GM18870 (cell line): ENCODE measurements around the gene ATP13A3.
A peak's percentile ranks its signal among the peaks of the same experiment; 100 is the strongest.
"Not testable (repeated sequence)": the region's sequence is repeated elsewhere in the genome, so short reads cannot be mapped to it uniquely, and the experiment has no call there.

ENCODE experiments used
- ATAC-seq: cut with Tn5 transposase; IDR thresholded peaks from one replicate; pipeline ENCODE4 v1.9.1; 2021; ENCODE audit warnings: moderate library complexity; ENCODE audit not compliant: unreplicated experiment

The ATP13A3 gene

DNA sequence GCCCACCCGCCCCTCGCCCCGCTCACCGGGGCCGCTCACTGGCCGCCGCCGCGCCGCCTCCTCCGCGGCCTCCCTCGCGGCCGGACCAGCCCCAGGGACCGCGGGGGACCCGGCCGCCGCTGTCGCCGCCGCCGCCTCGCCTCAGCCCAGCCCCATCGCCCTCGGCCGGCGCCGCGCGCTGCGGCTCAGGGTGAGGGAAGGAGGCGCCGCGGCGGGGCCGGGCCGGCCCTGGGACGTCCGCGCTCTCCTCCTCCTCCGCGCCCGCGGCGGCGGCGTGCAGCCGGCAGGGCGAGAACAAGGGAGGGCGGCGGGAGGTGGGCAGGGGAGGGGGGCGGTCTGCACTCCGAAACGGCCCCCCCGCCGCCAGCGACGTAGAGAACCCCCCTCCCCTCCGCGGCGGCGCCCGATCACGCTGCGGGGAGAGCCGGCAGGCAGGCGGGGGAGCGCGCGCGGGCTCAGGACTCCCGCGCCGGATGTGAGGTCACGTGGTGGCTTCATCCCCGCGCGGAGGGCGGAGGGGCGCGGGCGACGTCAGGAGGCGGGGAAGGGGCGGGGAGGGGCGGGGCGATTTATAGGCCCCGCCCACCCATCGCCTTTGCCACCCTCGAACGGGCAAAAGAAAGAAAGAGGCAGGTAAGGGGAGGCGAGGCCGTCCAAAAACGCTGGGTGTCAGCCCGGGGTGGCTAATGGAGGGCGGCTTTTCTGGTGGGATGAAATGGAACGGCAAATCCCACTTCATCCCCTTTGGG is at the start of gene ATP13A3:
TSS of gene ATP13A3 (minus strand) at position 463 of the 749 bp plus-strand sequence. CDS start 24,812 bp downstream, outside the sequence.
- peak; percentile 38 for ATAC-seq

DNA sequence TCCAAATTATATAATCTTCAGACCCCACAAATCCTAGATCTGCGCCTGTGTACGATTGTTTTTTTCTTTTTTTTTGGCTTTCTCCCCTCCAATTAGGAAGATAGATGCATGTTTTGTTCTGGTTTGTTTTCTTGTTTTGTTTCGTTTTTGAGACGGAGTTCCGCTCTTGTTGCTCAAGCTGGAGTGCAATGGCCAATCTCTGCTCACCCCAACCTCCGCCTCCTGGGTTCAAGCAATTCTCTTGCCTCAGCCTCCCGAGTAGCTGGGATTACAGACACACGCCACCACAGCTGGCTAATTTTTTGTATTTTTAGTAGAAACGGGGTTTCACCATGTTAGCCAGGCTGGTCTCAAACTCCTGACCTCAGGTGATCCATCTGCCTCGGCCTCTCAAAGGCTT is 48.4 kb upstream of the ATP13A3 start:
- not testable (repeated sequence) for ATAC-seq

DNA sequence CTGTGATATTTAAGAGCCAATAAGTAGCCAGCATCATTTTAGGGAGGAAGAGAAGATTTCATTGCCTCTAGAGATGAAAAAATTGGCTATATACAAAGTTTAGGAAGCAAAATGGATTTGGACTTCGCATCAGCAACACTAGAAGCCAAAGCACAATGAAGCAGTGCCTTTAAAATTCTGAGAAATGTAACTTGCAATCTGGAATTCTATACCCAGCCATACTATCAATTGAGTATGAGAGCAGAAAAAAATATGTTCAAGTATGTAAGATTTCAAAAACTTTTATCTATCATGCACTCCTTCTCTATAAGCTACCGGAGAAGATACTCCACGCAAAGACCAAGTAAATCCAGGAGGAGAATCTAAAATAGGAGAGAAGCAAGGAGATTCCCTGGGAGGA is 47.4 kb upstream of the ATP13A3 start:
- no peak for ATAC-seq

DNA sequence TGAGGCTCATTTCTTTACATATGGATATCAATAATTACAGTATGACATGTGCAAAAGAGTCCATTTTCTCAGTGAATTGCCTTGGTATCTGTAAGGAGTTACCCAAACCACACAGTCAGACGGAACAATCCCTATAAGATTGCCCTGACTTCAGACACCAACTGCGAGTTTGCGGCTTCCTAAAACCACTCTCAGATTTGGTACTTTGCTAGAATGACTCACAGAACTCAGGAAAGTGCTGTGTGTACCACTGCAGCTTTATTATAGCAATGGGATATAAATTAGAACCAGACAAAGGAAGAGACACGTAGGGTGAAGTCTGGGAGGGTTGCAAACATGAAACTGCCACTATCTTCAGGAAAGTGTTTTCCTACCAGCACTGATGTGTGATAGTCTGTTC is 45.8 kb upstream of the ATP13A3 start:
- no peak for ATAC-seq

GRCh38 chr3:194527726-194528125 is 40.9 kb upstream of the ATP13A3 start:
- ATAC-seq, result no peak

DNA sequence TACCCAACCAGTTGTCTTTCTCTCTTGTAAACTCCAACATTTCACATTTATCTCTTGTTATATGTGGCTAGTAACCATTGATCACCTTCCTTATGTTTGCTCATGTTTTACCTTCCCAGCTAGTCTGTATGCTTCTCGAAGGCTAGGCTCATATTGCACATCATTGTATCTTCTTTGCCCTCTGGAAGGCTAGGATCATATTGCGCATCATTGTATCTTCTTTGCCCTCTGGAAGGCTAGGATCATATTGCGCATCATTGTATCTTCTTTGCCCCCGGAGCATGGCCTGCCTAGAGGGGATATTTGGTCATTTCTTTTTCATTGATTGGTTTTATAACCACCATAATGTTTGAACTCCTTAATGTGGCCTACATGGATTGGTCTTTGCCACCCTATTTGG is 39.4 kb upstream of the ATP13A3 start:
- ATAC-seq, result no peak

DNA sequence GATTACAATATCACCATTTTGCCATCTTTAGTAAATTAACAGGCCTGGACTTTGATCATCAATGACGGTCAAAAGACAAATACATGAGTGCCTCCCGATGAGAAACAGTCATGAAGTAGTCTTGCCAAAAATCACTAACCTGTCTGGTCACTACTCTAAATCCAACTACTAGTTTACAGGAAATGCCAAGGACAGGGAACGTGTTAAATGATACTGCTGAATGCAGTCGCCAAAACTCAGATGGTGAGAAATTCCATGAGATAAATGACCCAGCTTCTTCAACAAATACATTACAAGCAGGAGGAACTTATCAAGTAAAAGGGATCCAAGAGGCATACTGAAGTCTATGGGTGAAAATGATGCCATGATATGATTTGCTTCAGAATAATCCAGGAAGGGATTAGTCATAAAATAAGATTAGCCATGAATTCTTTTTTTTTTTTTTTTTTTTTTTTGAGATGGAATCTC is 35.8 kb upstream of the ATP13A3 start:
- ATAC-seq, result no peak

DNA sequence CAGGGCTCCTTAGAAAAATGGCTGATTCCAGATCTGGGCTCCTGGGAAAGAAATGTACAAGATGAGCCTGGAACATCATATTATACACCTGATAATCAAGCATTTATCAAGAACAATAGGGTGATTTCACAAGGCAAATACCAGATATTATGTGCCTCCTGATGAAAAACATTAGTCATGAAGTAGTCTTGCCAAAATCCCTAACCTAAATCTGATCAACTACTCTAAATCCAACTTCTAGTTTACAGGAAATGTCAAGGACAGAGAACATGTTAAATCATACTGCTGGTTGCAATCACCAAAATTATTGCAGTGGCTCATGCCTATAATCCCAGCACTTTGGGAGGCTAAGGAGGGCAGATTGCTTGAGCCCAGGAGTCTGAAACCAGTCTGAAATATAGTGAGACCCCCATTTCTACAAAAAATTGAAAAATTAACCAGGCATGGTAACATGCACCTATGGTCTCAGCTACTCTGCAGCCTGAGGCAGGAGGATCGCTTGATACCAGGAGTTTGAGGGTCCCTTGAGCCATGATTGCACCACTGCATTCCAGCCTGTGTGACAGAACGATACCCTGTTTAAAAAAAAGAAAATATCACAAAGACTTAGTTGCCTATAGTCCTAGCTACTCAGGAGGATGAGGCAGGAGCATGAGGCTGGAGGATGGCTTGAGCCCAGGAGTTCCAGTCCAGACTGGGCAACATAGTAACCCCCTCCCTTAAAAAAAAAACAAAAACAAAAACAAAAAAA is 34.9 kb upstream of the ATP13A3 start:
- no peak for ATAC-seq

- not testable (repeated sequence) for ATAC-seq
These were observed 33.9 kb upstream of the ATP13A3 start for GRCh38 chr3:194520682-194521162.

DNA sequence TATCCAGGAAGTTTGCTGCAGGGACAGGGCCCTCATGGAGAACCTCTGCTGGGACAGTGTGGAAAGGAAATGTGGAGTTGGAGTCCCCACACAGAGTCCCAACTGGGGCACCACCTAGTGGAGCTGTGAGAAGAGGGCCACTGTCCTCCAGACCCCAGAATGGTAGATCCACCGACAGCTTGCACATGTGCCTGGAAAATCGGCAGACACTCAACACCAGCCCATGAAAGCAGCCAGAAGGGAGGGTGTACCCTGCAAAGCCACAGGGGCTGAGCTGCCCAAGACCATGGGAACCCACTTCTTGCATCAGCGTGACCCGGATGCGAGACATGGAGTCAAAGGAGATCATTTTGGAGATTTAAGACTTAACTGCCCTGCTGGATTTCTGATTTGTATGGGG is 33.4 kb upstream of the ATP13A3 start:
- not testable (repeated sequence) for ATAC-seq

DNA sequence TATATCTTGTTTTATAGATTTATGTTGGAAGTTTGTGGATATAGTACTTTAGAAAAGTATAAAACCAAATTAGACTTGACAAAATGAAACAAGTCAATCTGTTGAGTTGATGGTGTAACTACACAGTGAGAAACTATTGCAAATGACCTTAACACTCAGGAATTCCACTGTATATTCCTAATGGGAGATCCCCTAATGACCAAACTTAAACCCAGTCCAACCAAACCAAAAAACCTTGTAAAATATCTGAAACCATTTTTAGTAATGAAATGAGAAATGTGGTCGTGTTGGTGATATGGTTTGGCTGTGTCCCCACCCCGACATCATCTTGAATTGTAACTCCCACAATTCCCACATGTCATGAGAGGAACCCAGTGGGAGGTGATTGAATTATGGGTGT is 31.9 kb upstream of the ATP13A3 start:
- no peak for ATAC-seq

DNA sequence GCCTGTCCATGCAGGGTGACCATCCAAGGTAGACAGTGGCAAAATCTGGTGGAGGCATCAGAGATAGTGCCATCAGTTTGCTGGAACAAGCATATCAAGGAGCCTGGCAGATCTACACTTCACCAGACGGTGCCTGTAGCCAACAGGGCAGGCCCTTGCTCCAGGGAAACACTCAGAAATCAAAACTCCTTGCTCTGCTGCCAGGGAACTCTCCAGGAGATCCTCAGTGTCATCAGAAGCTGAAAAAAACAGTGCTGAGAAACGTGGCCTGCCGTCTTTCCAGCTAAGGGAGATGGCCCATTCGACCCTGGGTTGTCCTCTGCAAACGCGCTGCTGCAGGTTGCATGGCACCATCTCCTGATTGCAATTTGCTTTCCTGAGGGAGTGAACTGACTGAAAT is 30.5 kb upstream of the ATP13A3 start:
- ATAC-seq, result no peak

GRCh38 chr3:194514626-194515025 is 27.8 kb upstream of the ATP13A3 start:
- ATAC-seq, result no peak

DNA sequence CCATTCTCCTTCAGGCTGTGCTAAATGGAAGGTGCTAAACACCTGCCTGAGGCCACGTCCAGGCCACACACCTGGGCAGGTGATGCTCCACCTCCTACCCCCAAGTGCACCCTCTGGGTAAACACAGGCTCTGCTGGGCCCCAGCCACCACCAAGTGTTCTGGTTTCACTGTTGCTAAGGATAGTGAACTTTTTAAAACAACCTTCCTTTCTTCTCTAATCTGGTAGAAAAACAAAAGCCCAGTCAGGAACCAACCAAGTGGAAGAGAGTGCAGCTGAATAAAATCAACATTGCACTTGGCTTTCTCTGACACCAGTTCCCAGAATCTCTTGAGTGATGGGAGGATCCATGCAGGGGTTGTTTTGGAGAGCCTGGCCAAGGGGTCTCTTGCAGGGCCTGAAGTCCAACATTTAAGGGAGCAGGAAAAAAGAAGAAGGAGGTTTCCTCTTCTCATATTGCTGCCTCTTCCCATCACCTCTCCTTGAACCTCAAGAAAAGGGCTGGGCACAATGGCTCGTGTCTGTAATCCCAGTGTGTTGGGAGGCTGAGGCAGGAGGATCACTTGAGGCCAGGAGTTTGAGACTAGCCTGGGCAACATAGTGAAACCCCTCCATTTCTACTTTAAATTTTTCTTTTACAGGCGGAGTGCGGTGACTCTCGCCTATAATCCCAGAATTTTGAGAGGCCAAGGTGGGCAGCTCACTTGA is 26.2 kb upstream of the ATP13A3 start:
- no peak for ATAC-seq

DNA sequence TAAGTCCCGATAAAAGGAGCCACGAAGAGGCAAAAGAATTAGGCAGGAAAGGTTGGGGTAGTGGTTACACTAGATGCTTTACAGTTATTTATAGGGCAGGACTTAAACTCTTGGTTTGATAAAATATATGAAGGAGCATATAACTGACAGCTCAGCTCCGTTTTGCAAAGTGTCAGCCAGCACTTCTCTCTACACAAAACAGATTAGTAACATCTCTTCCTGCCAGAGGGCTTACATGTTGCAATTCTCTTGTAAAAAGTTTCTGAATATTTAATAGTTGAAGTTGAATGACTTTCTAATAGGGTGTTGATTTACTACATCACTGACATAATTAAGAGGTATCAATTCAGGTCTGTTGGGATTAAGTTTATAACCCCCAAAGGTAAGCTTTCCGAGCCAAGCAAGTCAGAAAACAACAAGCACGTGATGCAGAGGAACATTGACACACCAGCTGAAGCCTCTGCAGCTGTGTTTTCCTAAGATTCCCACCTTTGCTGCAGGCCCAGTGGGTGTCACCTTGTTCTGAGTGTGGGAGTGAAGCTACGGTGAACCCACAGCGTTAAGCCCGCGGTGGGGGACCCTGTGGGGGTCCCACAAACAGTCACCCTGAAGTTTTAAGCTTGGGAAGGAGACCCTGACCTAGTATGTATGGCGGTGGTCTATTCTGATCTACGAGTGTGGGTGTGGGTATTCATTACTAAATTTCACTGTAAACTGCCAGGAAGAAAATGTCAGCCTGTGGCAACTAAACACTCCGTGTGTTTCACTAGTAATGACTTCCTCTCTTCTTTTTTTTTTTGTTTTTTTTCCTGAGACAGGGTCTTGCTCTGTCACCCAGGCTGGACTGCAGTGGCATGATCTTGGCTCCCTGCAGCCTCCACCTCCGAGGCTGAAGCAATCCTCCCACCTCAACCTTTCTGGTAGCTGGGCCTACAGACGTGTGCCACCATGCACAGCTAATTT is 22.0 kb upstream of the ATP13A3 start:
- no peak for ATAC-seq

DNA sequence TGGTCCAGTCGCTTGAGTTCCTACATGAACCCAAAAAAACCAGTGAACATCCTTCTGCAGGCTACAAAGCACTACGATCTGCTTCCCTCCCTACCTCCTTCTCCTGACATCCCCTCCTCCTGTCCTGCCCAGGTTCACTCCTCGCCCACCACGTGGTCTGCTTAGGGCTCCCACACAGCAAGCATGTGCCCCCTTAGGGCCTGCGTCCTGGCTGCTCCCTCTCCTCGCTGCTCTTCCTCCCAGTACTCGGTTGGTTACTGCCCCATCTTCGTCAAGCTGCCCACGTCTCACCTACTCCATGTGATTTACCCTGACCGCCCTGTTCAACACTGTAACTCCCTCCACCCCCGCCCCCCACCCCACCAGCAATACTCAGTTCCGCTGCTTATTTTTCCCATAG is 20.8 kb upstream of the ATP13A3 start:
- no peak for ATAC-seq

- ATAC-seq, result no peak
These were observed 19.1 kb upstream of the ATP13A3 start for GRCh38 chr3:194505791-194506415.

DNA sequence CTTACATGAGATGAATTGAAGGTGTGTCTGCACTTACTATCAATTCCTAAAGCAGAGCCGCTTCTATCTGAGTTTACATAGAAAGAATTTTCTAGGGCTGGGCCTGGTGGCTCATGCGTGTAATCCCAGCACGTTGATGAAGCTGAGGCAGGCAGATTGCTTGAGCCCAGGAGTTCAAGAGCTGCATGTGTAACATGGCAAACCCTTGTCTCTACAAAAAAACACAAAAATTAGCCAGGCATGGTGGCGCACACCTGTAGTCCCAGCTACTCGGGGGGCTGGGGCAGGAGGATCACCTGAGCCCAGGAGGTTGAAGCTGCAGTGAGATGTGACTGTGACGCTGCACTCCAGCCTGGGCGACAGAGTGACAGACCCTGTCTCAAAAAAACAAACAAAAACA is 18.1 kb upstream of the ATP13A3 start:
- ATAC-seq, result no peak

DNA sequence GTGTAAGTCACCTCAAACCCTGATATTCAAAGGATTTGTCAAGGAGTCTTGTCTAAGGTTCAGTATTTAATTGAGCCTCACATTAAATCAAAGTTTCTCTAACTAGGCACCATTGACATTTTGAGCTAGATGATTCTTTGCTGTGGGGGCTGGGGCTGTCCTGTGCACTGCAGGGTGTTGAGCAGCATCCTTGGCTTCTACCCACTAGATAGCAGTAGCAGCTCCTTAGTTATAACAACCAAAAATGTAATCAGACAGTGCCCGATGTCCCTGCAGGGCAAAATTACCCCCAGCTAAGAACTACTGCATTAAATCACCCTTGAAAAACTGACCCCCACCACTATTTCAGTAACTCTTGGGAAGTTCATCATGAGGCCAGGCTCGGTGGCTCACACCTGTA is 17.3 kb upstream of the ATP13A3 start:
- no peak for ATAC-seq

DNA sequence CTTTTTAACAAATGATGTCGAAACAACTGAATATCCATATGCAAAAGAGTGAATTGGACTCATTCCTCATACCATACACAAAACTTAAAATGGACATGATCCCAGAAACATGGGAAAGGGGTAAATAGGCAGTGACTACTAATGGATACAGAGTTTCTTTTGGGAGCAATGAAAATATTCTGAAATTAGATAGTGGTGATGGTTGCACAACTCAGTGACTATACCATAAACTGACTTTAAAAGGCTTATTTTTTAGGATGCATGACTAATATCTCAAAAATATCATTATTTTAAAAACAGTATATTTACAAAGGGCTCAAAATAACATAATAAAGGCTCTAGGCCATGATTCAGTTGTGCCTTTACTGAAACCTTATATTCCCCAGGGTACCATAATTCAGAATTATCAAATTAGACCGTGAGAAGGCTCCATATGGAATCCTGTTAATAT is 16.3 kb upstream of the ATP13A3 start:
- no peak for ATAC-seq
